Stomach (tissue), 9 donors: Measurements from ENCODE around the gene ARID4B. TPM values are rescaled to one million over a fixed set of nuclear protein-coding genes. Genes with fewer than 3 reads are reported as not detected.
"Not testable (repeated sequence)": the region's sequence is repeated elsewhere in the genome, so short reads cannot be mapped to it uniquely, and the experiment has no call there.

Experiments used
- DNase-seq, 2 donors: peaks; one replicate each; pipeline versions ENCODE4 v3.0.0 to v3.0.0-alpha.2; 2013 to 2019
- H3K27ac ChIP-seq, 5 donors: fragments of 200-600 bp in 4 of 5; sonication (generic) in 4 of 5; one replicate each; pipeline ENCODE4 v1.5.1; 2013 to 2019; ENCODE audit warnings: mild to moderate bottlenecking in 1 of 5, moderate library complexity in 1 of 5
- H3K27me3 ChIP-seq, 3 donors: fragments of 200-600 bp; sonication (generic); one replicate each; pipeline ENCODE4 v1.5.1; 2017 to 2019; ENCODE audit warnings: mixed run types in 1 of 3
- H3K36me3 ChIP-seq, 4 donors: fragments of 200-600 bp; sonication (generic); 1 replicate in 3 of 4; 2 replicates in 1 of 4; pipeline ENCODE4 v1.5.1; 2016 to 2019
- H3K4me1 ChIP-seq, 4 donors: fragments of 200-600 bp; sonication (generic); one replicate each; pipeline ENCODE4 v1.5.1; 2016 to 2019
- H3K4me3 ChIP-seq, 4 donors: fragments of 200-600 bp; sonication (generic) in 3 of 4; one replicate each; pipeline ENCODE4 v1.5.1; 2016 to 2019; ENCODE audit warnings: mild to moderate bottlenecking in 1 of 4
- H3K9me3 ChIP-seq, 4 donors: fragments of 200-600 bp; sonication (generic); one replicate each; pipeline ENCODE4 v1.5.1; 2016 to 2019
- EP300 ChIP-seq: sonication (generic); formaldehyde crosslinking; IDR thresholded peaks from one replicate; pipeline ENCODE4 v1.6.1; 2017; ENCODE audit warnings: antibody characterized with exemption
- POLR2A ChIP-seq, 4 donors: fragments of 450-650 bp; IDR thresholded peaks; one replicate each; pipeline ENCODE4 v1.6.1; 2016; ENCODE audit warnings: antibody characterized with exemption in 4 of 4, control low read depth in 2 of 4, mild to moderate bottlenecking in 1 of 4, moderate library complexity in 1 of 4
- POLR2AphosphoS5 ChIP-seq, 3 donors: sonication (generic); formaldehyde crosslinking; IDR thresholded peaks; one replicate each; pipeline ENCODE4 v1.6.1; 2016; ENCODE audit warnings: antibody characterized with exemption in 3 of 3
- WGBS, 5 donors: extraction: QIAGEN DNeasy Blood & Tissue Kit in 3 of 5; methylation state at CpG; one replicate each; pipeline versions ENCODE4 v1.1.5 to v1.1.7; 2013 to 2018; 5-methylcytosine and 5-hydroxymethylcytosine counted together
- intact Hi-C: fragments of 100-400 bp; cut with DNase I; formaldehyde crosslinking; loops from one replicate; pipeline ENCODE4 v1.15.1; 2023; ENCODE audit warnings: low total_unique reads
- polyA plus RNA-seq, 3 donors: library from polyadenylated mRNA; stranded (reverse); fragments of 200-250 nt; gene quantifications; one replicate each; pipeline ENCODE4 v1.2.3, GENCODE V29; 2013
- total RNA-seq, 5 donors: library from RNA; depleted of rRNA; stranded (reverse); fragments of >200 nt; gene quantifications; one replicate each; pipeline versions ENCODE4 v1.1.0 to v1.2.3, GENCODE V29; 2014 to 2016
- TF ChIP-seq, protein P1 (sequence below), 7 experiments: fragments of 450-650 bp in 4 of 7; fragments of 200-600 bp in 3 of 7; sonication (generic) in 3 of 7; IDR thresholded peaks; one replicate each; pipeline ENCODE4 v1.5.1; 2016 to 2019; ENCODE audit warnings: antibody characterized with exemption in 7 of 7, control low read depth in 2 of 7, mild to moderate bottlenecking in 1 of 7
- donor health status: healthy with polysubstance abuse.
- donor health status: Bipolar disorder and iron deficiency.
- donor health status: healthy.

ARID4B gene
- total and polyA plus RNA-seq, 8 donors: 9.5 to 102 (median 30.5) TPM

DNA sequence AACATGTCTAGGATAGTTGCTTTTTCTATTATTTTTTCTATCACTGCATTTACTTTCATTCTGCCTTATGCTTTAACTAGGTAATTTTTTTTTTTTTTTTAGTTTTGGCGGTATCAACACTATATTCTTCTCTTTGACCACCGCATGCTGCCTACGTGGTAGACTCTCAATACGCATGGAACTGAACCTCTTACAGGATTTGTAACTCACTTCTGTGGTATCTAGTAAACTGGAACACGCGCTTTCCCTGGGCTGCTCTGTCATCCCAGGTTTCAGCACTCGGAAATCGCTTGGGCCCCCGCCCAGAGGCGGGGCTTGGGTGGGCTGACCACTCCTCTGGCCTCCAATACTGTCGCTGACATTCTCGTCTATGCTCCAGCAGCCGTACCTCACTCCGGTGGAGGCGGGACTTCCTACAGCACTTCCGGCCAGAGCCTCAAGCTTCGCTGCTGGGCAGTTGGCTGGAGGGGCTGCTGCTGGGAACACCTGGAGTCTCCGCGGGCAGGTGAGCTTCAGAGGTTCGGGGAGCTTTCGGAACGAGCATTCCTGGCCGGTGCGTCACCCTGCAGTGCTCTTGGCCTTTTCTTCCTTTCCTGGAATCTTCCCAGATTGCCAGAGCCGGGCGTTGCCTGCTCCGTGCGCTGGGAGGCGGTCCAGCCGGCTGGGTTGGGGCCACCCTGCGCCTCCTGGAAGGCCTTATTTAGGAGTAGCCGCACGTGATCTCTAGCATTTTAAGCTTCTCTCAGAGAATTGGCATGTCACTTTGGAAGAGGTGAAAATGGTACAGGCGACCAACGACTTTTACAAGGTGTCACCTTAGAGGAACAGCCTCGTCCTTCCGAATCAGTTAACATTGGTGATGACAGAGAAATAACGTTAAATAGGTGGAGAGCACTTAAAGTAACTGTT is 39.3 kb upstream of the ARID4B start, which contains the start of gene TBCE:
TSS of gene TBCE (plus strand) at position 428 of the 909 bp plus-strand sequence. CDS start 12,623 bp downstream, outside the sequence.
- WGBS, 5 donors: 0 to 2% (median 0%) methylated on average over 30 to 38 of the region's 38 CpGs
- H3K9me3 ChIP-seq: no peaks in the 10 kb centered on the region
- no peaks in the 10 kb centered on the region for H3K27me3 ChIP-seq
- H3K4me1 ChIP-seq: peaks cover 0 to 32% (median 14%) of the 10 kb centered on the region in 4 donors
- DNase-seq: peak; percentile 98 to 99
- TF ChIP-seq, protein P1, sequence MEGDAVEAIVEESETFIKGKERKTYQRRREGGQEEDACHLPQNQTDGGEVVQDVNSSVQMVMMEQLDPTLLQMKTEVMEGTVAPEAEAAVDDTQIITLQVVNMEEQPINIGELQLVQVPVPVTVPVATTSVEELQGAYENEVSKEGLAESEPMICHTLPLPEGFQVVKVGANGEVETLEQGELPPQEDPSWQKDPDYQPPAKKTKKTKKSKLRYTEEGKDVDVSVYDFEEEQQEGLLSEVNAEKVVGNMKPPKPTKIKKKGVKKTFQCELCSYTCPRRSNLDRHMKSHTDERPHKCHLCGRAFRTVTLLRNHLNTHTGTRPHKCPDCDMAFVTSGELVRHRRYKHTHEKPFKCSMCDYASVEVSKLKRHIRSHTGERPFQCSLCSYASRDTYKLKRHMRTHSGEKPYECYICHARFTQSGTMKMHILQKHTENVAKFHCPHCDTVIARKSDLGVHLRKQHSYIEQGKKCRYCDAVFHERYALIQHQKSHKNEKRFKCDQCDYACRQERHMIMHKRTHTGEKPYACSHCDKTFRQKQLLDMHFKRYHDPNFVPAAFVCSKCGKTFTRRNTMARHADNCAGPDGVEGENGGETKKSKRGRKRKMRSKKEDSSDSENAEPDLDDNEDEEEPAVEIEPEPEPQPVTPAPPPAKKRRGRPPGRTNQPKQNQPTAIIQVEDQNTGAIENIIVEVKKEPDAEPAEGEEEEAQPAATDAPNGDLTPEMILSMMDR (IDR thresholded peaks at IDR 0.05): peak in 2 of 7 experiments; percentile 8 to 15
- TF ChIP-seq EP300 (no peak), POLR2AphosphoS5 (IDR thresholded peaks at IDR 0.05) (peak; percentile 39 to 94 (median 83)), POLR2A (IDR thresholded peaks at IDR 0.05) (peak in 1 of 4 donors; percentile 45)
- peaks cover 0 to 3% (median 0%) of the 10 kb centered on the region in 4 donors for H3K36me3 ChIP-seq
- peak within 1 kb of the TSS; percentile 77 to 93 (median 89) for H3K27ac ChIP-seq
- H3K4me3 ChIP-seq: peak within 1 kb of the TSS; percentile 59 to 74 (median 62)
- intact Hi-C loops: no loop called here

DNA sequence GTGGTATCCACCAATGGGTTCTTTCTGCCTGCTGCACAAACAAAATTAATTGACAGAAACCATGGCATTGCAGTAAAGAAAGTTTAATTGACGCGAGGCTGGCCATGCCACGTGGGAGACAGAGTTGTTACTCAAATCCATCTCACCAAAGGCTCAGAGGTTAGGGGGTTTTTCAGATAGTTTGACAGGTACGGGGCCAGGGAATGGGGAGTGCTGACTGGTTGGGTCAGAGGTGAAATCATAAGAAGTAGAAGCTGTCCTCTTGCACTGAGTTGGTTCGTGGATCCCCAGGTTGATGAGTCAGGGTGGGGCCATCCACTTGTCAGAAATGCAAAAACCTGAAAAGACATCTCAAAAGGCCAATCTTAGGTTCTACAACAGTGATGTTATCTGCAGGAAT is 38.3 kb upstream of the ARID4B start:
- Histone ChIP-seq H3K27ac (peak overlapping the region in 1 of 5 donors; percentile 93), H3K9me3 (no peaks in the 10 kb centered on the region), H3K4me1 (peaks cover 0 to 32% (median 14%) of the 10 kb centered on the region in 4 donors), H3K27me3 (no peaks in the 10 kb centered on the region), H3K4me3 (no peak overlapping the region), H3K36me3 (no peaks in the 10 kb centered on the region)
- 81 to 89% (median 85%) methylated on average over 5 of the region's 5 CpGs for WGBS, 5 donors
- DNase-seq: no peak
- intact Hi-C loops: no loop called here
- TF ChIP-seq POLR2AphosphoS5 (IDR thresholded peaks at IDR 0.05) (no peak), POLR2A (IDR thresholded peaks at IDR 0.05) (no peak), EP300 (no peak)
- TF ChIP-seq, protein P1 (IDR thresholded peaks at IDR 0.05): no peak

DNA sequence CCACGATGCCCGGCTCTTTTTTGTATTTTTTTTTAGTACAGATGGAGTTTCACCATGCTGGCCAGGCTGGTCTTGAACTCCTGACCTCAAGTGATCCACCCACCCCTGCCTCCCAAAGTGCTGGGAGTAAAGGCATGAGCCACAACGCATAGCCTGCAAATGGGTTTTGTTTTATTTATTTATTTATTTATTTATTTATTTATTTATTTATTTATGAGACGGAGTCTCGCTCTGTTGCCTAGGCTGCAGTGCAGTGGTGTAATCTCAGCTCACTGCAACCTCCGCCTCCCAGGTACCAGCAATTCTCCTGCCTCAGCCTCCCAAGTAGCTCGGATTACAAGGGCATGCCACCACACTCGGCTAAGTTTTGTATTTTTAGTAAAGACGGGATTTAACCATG is 36.2 kb upstream of the ARID4B start:
- DNase-seq, H3K36me3 ChIP-seq, intact Hi-C loops, H3K9me3 ChIP-seq, H3K27me3 ChIP-seq, H3K27ac ChIP-seq, H3K4me3 ChIP-seq: not testable (repeated sequence)
- WGBS, 5 donors: 94 to 99% (median 96%) methylated on average over 9 of the region's 9 CpGs
- peaks cover 0 to 23% (median 13%) of the 10 kb centered on the region in 4 donors for H3K4me1 ChIP-seq

DNA sequence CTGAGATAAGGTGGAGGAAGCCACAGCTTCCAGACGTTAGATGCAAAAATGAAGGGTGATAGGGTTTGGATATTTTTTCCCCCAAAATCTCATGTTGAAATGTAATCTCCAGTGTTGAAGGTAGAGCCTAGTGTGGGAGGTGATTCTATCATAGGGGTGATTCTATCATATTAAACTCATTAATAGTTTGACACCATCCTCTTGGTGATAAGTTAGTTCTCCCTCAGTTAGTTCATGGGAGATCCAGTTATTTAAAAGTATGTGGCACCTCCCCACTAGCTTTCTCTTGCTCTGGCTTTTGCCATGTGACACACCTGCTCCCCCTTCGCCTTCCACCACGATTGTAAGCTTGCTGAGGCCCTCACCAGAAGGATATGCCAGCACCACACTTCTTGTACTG is 30.9 kb upstream of the ARID4B start:
- no peaks in the 10 kb centered on the region for H3K4me1 ChIP-seq
- intact Hi-C loops: no loop called here
- no peak for DNase-seq
- H3K9me3 ChIP-seq: no peaks in the 10 kb centered on the region
- H3K27me3 ChIP-seq: no peaks in the 10 kb centered on the region
- TF ChIP-seq, protein P1 (IDR thresholded peaks at IDR 0.05): no peak
- TF ChIP-seq EP300 (no peak), POLR2A (IDR thresholded peaks at IDR 0.05) (no peak), POLR2AphosphoS5 (IDR thresholded peaks at IDR 0.05) (no peak)
- no peak overlapping the region for H3K27ac ChIP-seq
- no peaks in the 10 kb centered on the region for H3K36me3 ChIP-seq
- no peak overlapping the region for H3K4me3 ChIP-seq
- 84 to 93% (median 90%) methylated on average over 3 of the region's 3 CpGs for WGBS, 5 donors
